Measurements from ENCODE around the gene CAPN14. TPM values are rescaled to one million over a fixed set of nuclear protein-coding genes. Genes with fewer than 3 reads are reported as not detected.

The CAPN14 gene
- total RNA-seq, 4 donors from 2014 or later: 124 to 316 (median 198) TPM

DNA sequence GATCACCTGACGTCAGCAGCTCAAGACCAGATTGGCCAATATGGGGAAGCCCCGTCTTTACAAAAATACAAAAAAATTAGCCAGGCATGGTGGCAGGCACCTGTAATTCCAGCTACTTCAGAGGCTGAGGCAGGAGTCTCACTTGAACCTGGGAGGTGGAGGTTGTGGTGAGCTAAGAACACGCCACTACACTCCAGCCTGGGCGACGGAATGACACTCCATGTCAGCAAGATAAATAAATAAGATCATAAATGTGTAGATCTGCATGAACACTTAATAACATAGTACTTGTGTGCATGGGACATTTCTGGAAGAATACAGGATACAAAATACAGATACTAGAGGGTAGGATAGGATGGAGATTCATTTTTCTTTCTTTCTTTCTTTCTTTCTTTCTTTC, 25.7 kb upstream of the CAPN14 start:
- TF ChIP-seq, protein P1, sequence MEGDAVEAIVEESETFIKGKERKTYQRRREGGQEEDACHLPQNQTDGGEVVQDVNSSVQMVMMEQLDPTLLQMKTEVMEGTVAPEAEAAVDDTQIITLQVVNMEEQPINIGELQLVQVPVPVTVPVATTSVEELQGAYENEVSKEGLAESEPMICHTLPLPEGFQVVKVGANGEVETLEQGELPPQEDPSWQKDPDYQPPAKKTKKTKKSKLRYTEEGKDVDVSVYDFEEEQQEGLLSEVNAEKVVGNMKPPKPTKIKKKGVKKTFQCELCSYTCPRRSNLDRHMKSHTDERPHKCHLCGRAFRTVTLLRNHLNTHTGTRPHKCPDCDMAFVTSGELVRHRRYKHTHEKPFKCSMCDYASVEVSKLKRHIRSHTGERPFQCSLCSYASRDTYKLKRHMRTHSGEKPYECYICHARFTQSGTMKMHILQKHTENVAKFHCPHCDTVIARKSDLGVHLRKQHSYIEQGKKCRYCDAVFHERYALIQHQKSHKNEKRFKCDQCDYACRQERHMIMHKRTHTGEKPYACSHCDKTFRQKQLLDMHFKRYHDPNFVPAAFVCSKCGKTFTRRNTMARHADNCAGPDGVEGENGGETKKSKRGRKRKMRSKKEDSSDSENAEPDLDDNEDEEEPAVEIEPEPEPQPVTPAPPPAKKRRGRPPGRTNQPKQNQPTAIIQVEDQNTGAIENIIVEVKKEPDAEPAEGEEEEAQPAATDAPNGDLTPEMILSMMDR (IDR thresholded peaks at IDR 0.05): no peak
- TF ChIP-seq POLR2A (IDR thresholded peaks at IDR 0.05): no peak
- WGBS, 2 donors: 88 to 90% methylated on average over 5 of the region's 5 CpGs
- peaks cover 0 to 35% (median 0%) of the 10 kb centered on the region in 3 donors for H3K36me3 ChIP-seq
- H3K4me1 ChIP-seq: peaks cover 12 to 47% (median 24%) of the 10 kb centered on the region in 3 donors
- H3K27ac ChIP-seq: no peak overlapping the region
- no peaks in the 10 kb centered on the region for H3K27me3 ChIP-seq
- no peaks in the 10 kb centered on the region for H3K9me3 ChIP-seq
- intact Hi-C loops (cut with DNase I): no loop called here
- no peak overlapping the region for H3K4me3 ChIP-seq
- no peak for DNase-seq

DNA sequence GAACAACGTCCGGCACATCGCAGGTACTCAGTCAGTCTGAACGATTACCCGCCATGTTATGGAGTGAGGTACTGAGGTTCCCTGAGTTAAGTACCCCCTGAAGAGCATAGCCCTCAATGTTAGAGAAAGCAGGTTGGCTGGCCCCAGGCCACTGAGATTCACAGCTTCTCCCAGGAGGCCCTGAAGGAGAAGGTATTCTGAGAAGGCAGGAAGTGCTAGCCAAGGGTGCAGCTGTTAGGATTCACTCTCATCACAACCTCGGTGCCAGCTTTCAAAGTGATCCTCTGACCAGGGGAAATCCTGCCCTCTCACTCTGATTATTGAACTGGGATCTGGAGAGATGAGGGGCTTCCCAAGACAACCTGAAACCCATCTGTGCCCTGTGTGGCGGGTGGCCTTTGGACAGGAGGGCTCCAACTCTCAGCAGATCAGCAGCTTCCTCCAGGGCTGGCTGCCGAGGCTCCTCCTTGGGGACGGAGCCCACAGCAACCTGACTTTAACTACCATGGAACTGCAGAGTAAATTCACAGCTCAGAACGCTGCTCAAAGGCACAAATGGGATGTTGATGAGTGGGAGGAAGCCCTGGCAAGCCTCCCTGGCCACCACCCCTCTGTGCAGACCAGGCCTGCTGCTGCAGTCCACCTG, 24.4 kb upstream of the CAPN14 start:
- H3K4me3 ChIP-seq: no peak overlapping the region
- peaks cover 12 to 46% (median 25%) of the 10 kb centered on the region in 3 donors for H3K4me1 ChIP-seq
- H3K36me3 ChIP-seq: peaks cover 0 to 27% (median 0%) of the 10 kb centered on the region in 3 donors
- DNase-seq: no peak
- H3K27me3 ChIP-seq: no peaks in the 10 kb centered on the region
- H3K9me3 ChIP-seq: no peaks in the 10 kb centered on the region
- peak overlapping the region in 1 of 4 donors; percentile 7 for H3K27ac ChIP-seq
- WGBS, 2 donors: 75 to 83% methylated on average over 6 to 7 of the region's 10 CpGs
- intact Hi-C loops (cut with DNase I): no loop called here
- TF ChIP-seq POLR2A (IDR thresholded peaks at IDR 0.05): no peak
- TF ChIP-seq, protein P1 (IDR thresholded peaks at IDR 0.05): no peak

DNA sequence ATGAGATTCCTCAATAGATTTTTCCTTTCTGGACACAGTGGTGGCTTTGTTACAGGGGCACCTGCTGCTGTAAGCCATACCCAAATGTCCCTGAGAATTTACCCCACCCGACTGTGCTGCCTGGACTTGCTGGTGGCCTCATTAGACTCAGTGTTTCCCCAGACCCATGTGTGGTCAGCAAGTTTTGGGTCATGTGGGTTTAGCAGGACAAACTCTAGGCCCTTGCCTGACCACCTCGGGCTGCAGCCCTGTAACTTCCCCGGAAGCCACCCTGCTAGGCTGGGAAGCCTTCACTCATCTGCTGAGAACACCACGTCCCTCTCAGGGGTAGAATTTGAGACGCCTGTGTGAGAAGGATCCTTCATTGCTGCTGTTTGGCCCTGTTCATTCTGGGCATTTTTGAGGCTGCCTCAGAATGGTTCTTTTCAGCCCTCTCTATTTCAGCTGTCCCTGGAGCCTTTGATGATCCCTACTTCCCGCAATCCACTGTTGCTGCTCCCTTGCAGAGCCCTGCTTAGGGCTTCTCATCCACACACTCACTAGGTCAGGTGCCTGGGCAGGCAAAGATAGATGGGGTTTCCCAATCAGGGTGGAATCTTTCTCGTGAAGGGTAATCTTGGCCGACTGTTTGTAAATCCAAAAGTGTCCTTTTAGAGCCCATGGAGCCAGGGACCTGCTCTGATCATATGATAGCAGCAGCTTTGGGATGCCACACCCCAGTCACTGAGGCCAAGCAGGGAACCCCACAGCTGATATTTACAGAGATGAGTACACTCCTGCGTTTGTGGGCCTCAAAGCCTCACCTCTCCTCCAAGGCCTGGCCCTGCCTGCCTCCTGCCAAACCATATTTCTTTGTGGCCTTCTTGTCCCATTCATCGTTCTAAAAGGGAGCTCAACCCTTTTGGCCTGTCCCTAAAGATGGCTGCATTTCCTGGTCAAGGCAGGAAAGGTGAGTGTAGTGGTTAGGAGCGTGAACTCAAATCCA, 23.4 kb upstream of the CAPN14 start:
- Histone ChIP-seq H3K27ac (peak overlapping the region in 3 of 4 donors; percentile 51 to 77 (median 69)), H3K4me3 (no peak overlapping the region), H3K27me3 (no peaks in the 10 kb centered on the region), H3K36me3 (peaks cover 0 to 20% (median 0%) of the 10 kb centered on the region in 3 donors), H3K4me1 (peaks cover 12 to 57% (median 34%) of the 10 kb centered on the region in 3 donors), H3K9me3 (no peaks in the 10 kb centered on the region)
- DNase-seq: no peak
- intact Hi-C loops (cut with DNase I): no loop called here
- 73% methylated on average over 5 to 9 of the region's 11 CpGs for whole genome bisulfite sequencing, 2 donors
- TF ChIP-seq, protein P1 (IDR thresholded peaks at IDR 0.05): no peak
- no peak for TF ChIP-seq POLR2A (IDR thresholded peaks at IDR 0.05)

DNA sequence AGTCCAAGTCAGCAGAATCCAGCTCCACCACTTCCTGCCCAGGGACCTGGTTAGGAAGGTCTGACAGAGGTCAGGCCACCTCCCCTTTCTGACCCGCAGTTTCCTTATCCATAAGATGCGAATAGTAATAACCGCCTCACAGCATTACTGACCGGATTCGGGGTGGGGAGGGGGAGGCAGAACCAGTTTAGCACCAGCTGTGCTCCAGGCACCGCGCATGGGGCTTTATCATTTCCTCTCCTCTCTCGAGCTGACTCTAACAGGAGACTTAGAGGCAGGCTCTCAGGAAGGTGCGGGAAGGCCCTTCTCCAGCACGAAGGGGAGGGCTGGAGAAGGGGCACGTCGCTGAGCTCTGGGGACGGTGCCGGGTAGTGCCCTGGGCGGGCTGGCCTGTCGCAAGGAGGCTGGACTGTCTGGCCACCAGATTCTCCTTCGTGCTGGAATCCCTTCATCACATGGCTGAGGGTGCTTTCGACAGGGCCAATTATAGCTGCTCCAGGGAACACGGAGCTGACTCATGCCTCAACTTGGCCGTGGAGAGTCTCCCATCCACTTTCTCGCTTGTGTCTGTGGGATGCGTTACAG, 22.4 kb upstream of the CAPN14 start:
- Histone ChIP-seq H3K4me1 (peaks cover 17 to 67% (median 39%) of the 10 kb centered on the region in 3 donors), H3K27ac (peak overlapping the region; percentile 34 to 77 (median 72)), H3K36me3 (peaks cover 0 to 18% (median 0%) of the 10 kb centered on the region in 3 donors), H3K9me3 (no peaks in the 10 kb centered on the region), H3K27me3 (no peaks in the 10 kb centered on the region), H3K4me3 (no peak overlapping the region)
- no peak for DNase-seq
- WGBS, 2 donors: 40 to 49% methylated on average over 10 of the region's 22 CpGs
- TF ChIP-seq, protein P1 (IDR thresholded peaks at IDR 0.05): no peak
- no peak for TF ChIP-seq POLR2A (IDR thresholded peaks at IDR 0.05)
- intact Hi-C loops (cut with DNase I): no loop called here
